Measurements from ENCODE around the gene FANCE. TPM values are rescaled to one million over a fixed set of nuclear protein-coding genes. Genes with fewer than 3 reads are reported as not detected.
A peak's percentile ranks its signal among the peaks of the same experiment; 100 is the strongest.

Gene FANCE
- total and polyA plus RNA-seq, 9 of the 15 experiments (the other 6 are each of a cell fraction or from before 2014, with no cell fraction given): 5.7 to 30.2 (median 17.0) TPM

GRCh38 chr6:35452183-35453090 lies at the start of gene FANCE (continued):
- no peak for TF ChIP-seq ZNF318 (IDR thresholded peaks at IDR 0.05; ENCODE audit: borderline replicate concordance in 1 of 2, low read depth in 1 of 2)
- TF ChIP-seq ZNF23 (CRISPR knock-in tag; IDR thresholded peaks at IDR 0.05): no peak
- no peak for TF ChIP-seq ZNF239 (CRISPR knock-in tag; IDR thresholded peaks at IDR 0.05)
- no peak for TF ChIP-seq KDM1A (IDR thresholded peaks at IDR 0.05)
- TF ChIP-seq HDGF (IDR thresholded peaks at IDR 0.05): no peak
- TF ChIP-seq ZBTB26 (CRISPR knock-in tag; IDR thresholded peaks at IDR 0.05): no peak
- TF ChIP-seq ZNF133 (CRISPR knock-in tag; IDR thresholded peaks at IDR 0.05): no peak
- TF ChIP-seq ZZZ3 (IDR thresholded peaks at IDR 0.05): no peak
- TF ChIP-seq EGR1 (conservative IDR thresholded peaks at IDR 0.05): peak; percentile 88
- TF ChIP-seq ZSCAN29 (IDR thresholded peaks at IDR 0.05): no peak
- TF ChIP-seq ZBTB1 (CRISPR knock-in tag; IDR thresholded peaks at IDR 0.05; ENCODE audit: borderline replicate concordance, low read depth): no peak; the same call in 1 of the 2 replicates
- TF ChIP-seq RBM14 (IDR thresholded peaks at IDR 0.05; ENCODE audit: borderline replicate concordance, insufficient read depth, low read depth, low read length): no peak
- TF ChIP-seq RUNX1 (IDR thresholded peaks at IDR 0.05; ENCODE audit: low read depth): no peak
- TF ChIP-seq ZBTB5 (IDR thresholded peaks at IDR 0.05): no peak
- TF ChIP-seq ZBTB7A (IDR thresholded peaks at IDR 0.05; ENCODE audit: borderline replicate concordance, control insufficient read depth, low read depth, low read length): peak; percentile 89
- TF ChIP-seq SIN3A (IDR thresholded peaks at IDR 0.05; ENCODE audit: borderline replicate concordance in 2 of 2, control insufficient read depth in 1 of 2, low read depth in 2 of 2, low read length in 2 of 2): peak; percentile 68 to 97; a peak in 2 of 4 replicates
